ENCODE results near the gene AMDHD2.
A peak's percentile ranks its signal among the peaks of the same experiment; 100 is the strongest.

Gene AMDHD2

GRCh38 chr16:2472885-2473445 is 47.2 kb upstream of the AMDHD2 start:
- H3K4me3 Mint-ChIP-seq = peak overlapping the region; percentile 78 to 85 (median 85)
- no peak for TF ChIP-seq CTCF (IDR thresholded peaks at IDR 0.05; ENCODE audit: unreplicated experiment in 3 of 3)
- peaks cover 9% of the 10 kb centered on the region for H3K27me3 Mint-ChIP-seq (ENCODE audit: low read depth)
- H3K4me1 Mint-ChIP-seq = peaks cover 35% of the 10 kb centered on the region
- no peaks in the 10 kb centered on the region for H3K9me3 Mint-ChIP-seq
- peak overlapping the region in 2 of 3 experiments; percentile 54 to 82 for H3K27ac Mint-ChIP-seq
- H3K36me3 Mint-ChIP-seq (ENCODE audit: low read depth) = no peaks in the 10 kb centered on the region

GRCh38 chr16:2473446-2473926 is 46.7 kb upstream of the AMDHD2 start:
- Mint-ChIP-seq H3K36me3 (ENCODE audit: low read depth) (no peaks in the 10 kb centered on the region), H3K9me3 (no peaks in the 10 kb centered on the region), H3K27me3 (ENCODE audit: low read depth) (peaks cover 9% of the 10 kb centered on the region), H3K4me3 (peak overlapping the region; percentile 78 to 85 (median 85)), H3K4me1 (peaks cover 39% of the 10 kb centered on the region), H3K27ac (peak overlapping the region in 2 of 3 experiments; percentile 54 to 82)
- TF ChIP-seq CTCF (IDR thresholded peaks at IDR 0.05; ENCODE audit: unreplicated experiment in 3 of 3) = no peak

- peak overlapping the region; percentile 75 to 81 (median 77) for H3K4me3 Mint-ChIP-seq
- H3K9me3 Mint-ChIP-seq = no peaks in the 10 kb centered on the region
- H3K27ac Mint-ChIP-seq = no peak overlapping the region
- no peaks in the 10 kb centered on the region for H3K36me3 Mint-ChIP-seq (ENCODE audit: low read depth)
- H3K4me1 Mint-ChIP-seq = peaks cover 39% of the 10 kb centered on the region
- H3K27me3 Mint-ChIP-seq (ENCODE audit: low read depth) = peaks cover 9% of the 10 kb centered on the region
- peak; percentile 11 to 33 (median 33) for TF ChIP-seq CTCF (IDR thresholded peaks at IDR 0.05; ENCODE audit: unreplicated experiment in 3 of 3)
These were observed 45.9 kb upstream of the AMDHD2 start for GRCh38 chr16:2473999-2474876.

GRCh38 chr16:2474877-2475412 is 45.2 kb upstream of the AMDHD2 start, which contains the start of gene TBC1D24:
Gene TBC1D24 (plus strand): TSS chr16:2475127. CDS start chr16:2496149, 21,022 bp downstream.
- H3K4me1 Mint-ChIP-seq = peaks cover 33% of the 10 kb centered on the region
- H3K27ac Mint-ChIP-seq = peak within 1 kb of the TSS in 1 of 3 experiments; percentile 72
- no peaks in the 10 kb centered on the region for H3K36me3 Mint-ChIP-seq (ENCODE audit: low read depth)
- TF ChIP-seq CTCF (IDR thresholded peaks at IDR 0.05; ENCODE audit: unreplicated experiment in 3 of 3) = no peak
- H3K9me3 Mint-ChIP-seq = no peaks in the 10 kb centered on the region
- H3K27me3 Mint-ChIP-seq (ENCODE audit: low read depth) = peaks cover 9% of the 10 kb centered on the region
- H3K4me3 Mint-ChIP-seq = peak within 1 kb of the TSS; percentile 77 to 85 (median 85)

- no peak for TF ChIP-seq CTCF (IDR thresholded peaks at IDR 0.05; ENCODE audit: unreplicated experiment in 3 of 3)
- Mint-ChIP-seq H3K27me3 (ENCODE audit: low read depth) (peaks cover 9% of the 10 kb centered on the region), H3K27ac (peak overlapping the region in 1 of 3 experiments; percentile 72), H3K9me3 (no peaks in the 10 kb centered on the region), H3K4me3 (peak overlapping the region; percentile 76 to 85 (median 85)), H3K4me1 (peaks cover 26% of the 10 kb centered on the region), H3K36me3 (ENCODE audit: low read depth) (no peaks in the 10 kb centered on the region)
These were observed 44.5 kb upstream of the AMDHD2 start for GRCh38 chr16:2475413-2476344.
